HG03521 (cell line): ENCODE data around the gene CTSC.
"Not testable (repeated sequence)": the region's sequence is repeated elsewhere in the genome, so short reads cannot be mapped to it uniquely, and the experiment has no call there.

Experiments used
- ATAC-seq: cut with Tn5 transposase; IDR thresholded peaks from one replicate; pipeline ENCODE4 v1.9.1; 2021; ENCODE audit warnings: mild to moderate bottlenecking, moderate library complexity; ENCODE audit not compliant: unreplicated experiment

The CTSC gene

DNA sequence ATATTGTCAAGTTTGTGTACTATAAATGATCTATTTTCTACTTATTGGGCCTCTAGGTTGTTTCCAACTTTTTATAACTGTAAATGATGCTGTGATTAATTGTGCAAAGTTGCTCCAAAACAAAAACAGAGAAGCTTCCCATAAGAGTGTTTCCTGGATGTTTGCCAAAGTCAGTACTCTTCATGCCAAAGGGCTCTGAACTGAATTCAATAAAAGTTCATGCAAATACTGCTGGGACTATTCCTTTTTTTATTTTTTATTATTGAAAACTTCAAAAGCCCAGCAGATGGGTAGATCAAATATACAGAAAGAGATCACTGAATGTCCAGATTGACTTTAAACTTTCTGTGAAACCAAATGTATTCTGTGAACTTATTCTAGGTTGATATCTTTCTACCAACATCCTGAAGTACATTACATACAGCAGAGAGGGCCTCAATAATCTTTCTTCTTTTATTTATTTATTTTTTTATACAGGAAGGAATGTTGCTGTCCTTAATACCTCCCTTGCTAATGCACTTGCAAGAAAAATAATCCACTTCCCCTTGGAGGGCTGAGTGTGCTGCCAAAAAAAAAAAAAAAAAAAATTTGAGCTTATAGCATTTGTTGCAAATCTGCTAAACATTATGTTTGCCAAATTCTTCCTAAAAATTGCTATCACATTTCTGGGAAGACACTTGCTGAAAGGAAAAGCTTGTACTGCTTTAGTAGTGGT lies 53.0 kb downstream of the CTSC start:
- ATAC-seq = no peak

DNA sequence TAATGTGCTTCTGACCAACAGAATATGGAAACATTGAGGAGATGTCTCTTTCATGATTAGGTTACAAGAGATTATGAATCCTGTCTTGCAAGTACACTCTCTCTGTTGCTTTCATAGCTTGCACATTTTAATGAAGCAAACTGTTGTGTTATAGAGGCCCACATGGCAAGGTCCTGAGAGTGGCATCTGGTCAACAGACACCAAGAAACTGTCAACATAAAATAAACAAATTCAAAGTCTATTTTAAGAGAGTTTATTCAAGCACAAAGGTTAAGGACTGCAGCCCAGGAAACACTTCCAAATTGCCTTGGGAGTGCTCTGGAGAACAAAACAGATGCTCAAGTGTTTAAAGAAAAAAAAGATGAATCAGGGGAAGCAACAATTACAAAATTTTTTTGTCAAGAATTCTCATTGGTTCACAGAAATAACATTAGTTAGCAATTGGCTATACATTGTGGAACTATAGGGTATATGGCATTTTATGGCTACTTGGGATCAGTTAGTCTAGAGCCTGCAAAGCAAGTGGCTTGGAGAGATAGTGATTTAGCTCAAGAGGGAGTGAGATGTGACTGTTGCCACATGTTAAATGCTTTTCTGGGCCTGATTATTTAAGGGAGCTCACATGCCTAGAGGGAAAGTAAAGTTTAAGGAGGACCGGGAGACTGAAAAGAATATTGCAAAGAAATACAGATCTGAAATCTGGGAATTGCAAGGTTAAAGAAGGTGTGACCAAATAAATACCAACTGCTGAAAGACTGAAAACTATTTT lies 54.6 kb downstream of the CTSC start:
- no peak for ATAC-seq

DNA sequence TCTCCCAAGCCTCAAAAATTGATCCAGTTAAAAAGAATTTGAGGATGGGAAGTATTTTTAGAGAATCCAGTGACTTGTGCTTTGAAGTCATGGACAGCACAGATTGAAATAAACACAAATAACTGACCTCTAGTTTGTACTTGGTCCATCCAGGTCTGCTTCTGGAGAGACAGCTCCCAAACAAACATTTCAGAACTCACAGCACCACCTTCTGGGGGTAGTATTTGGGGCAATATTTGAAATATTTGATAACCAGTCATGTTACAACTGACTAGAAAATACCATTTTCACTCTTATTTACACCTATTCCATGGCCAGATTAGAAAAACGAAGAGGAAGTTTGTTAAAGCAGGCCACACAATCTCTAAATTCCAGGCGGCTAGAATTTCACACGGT lies 56.2 kb downstream of the CTSC start:
- ATAC-seq = no peak

DNA sequence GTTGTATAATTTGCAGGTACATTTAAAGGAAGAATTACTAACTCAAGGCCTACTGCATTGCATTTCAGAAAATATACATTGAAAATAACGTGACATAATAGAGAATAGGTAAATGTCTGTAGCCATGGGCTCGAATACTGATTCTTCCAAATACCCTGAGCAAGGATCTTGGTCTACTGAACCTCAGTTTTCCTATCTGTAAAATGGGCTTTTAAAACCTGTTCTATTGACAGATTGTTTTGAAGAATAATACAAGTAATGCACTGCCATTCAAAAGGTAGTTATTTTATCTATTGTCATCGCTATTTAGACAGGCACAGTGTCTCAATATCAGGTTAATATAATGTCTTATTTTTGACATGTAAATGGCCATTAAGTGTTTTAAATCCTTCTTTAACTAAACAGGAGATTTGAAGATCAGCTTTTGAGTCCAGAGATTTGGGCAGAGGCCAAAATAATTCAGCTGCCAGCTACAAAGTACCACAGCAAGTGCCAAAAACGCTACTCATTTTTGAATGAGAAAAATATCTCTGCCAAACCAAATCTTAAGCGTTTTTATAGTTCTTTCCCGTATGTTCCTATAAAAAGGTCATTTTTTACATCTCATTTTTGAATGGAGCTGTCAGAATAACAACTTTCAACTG lies 56.7 kb downstream of the CTSC start:
- ATAC-seq = no peak

DNA sequence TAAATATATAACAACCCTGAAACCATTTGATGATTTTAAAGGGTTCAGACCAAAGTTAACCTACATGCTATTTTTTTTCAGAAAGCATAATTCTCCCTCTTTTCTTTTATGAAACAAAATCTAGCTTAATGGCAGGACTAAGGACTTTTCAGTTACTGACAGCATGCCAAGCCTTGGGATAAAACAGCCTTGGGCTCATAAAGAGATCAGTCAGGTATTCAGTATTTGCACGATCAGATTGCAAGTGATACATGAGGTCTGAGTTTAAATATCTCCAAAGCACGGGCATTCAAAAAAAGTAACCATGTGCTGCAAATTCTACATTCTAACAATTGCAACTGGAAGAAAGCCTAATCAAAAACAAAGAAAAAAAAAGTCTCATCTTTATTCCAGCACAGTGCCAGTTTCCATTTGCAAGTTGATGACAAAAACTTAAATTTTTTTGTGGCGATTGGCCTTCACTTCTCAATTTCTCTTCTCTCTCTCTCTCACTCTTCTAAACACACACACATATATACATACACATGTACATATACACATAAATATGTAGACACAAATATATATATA lies 60.1 kb downstream of the CTSC start:
- no peak for ATAC-seq

DNA sequence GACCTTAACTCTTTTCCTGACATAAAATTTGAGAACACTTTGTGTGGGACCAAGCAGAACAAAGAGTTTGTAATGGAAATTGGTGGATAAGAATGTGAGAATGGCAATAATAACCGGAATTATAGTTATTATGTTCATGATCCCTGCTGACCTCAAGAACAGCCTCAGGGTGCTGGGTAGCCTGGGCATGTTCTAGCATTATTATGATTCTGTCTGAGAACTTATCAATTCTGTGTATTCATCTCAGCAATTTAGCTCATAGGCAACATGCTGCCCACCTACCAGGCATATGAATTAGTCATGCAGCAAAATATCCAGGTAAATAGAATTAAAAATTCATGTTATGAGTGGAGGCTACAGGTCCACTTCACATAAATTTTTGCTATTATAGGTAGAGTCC lies 61.9 kb downstream of the CTSC start:
- ATAC-seq = no peak

DNA sequence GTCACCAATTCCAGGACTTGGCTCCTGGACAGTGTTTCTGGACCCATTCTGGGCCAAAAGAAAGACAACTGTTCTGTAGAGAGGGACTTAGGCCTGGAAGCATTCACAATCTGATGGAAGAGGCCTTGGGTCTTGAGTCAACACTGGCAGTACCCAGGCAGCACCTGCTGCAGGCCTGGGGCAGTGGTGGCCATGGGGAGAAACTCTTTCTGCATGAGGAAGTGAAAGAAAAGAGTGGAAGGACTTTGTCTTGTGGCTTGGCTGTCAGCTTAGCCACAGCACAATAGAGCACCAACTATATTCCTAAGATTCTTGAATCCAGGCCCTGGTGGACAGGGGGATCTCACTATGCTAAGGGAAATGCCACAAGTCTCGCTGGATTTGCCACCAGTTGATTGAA lies 70.6 kb downstream of the CTSC start:
- no peak for ATAC-seq

DNA sequence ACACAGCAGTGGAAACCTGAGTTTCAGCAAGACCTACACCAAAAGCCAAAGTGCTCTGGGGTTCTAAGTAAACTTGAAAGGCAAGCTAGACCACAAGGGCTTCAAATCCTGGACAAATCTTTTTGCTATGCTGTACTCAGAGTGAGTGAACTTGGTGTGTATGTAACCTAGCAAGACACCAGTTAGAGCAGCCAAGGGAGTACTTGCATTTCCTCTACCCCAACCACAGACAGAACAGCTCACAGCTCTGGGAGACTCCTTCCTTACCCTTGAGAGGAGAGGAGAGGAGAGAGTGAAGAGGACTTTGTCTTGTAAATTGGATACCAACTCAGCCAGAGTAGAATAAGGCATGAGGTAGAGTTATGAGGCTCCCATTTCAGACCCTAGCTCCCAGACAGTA lies 71.4 kb downstream of the CTSC start:
- ATAC-seq = no peak

DNA sequence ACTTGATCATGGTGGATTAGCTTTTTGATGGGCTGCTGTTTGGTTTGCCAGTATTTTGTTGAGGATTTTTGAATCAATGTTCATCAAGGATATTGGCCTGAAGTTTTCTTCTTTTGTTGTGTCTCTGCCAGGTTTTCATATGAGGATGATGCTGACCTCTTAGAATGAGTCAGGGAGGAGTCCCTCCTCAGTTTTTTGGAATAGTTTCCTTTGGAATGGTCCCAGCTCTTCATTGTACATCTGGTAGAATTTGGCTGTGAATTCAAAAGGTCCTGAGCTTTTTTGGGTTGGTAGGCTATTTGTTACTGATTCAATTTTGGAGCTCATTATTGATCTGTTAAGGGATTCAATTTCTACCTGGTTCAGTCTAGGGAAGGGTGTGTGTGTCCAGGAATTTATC lies 78.1 kb downstream of the CTSC start:
- ATAC-seq = no peak

DNA sequence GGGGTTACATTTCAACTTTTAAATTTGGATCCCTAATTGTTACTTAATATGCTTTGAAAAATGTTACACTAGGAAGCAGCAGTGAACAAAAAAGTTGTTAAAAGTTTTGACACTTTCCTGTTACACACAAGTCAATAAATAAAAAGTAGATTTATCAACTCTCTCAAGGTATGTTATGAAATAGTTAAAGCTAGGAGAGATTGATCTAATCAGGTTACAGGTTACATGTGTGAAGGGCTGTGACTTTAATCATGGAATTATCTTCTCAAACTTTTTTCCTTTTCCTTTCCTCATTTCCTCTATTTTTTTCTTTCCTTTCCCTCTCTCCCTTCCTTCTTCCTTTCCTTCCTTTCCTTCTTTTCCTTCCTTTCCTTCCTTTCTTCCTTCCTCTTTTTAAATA lies 85.3 kb downstream of the CTSC start:
- ATAC-seq = no peak

DNA sequence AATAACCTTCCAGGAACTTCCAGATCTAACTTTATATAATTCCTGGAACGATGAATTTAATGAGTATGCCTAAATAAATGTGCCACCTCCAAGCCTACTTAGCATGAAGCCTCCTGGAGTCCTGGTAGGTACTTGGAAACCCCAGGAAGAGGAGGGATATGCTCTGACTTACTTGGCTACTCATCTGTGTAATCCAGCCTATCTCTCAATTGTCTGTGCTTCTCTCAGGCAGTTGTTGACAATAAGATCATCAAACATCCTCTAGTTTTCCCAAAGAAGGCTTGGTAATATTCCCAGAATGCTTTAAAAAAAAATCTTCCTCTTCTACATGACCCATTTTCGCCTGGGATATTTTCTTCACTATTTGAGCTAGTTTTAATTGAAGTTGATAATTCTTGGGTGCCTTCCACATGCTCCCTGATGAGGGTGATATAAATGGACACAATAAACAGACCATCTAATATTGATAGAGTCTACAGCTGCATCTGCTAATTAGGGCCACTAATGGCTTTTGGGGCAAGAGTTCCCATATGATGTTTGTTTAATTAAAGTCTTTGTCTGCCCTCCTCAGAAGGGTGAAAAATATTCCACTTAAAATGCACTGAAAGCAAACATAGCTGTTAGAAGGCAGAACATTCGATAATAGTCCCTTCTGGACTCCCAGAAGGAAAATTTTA lies 86.8 kb downstream of the CTSC start:
- ATAC-seq = no peak

DNA sequence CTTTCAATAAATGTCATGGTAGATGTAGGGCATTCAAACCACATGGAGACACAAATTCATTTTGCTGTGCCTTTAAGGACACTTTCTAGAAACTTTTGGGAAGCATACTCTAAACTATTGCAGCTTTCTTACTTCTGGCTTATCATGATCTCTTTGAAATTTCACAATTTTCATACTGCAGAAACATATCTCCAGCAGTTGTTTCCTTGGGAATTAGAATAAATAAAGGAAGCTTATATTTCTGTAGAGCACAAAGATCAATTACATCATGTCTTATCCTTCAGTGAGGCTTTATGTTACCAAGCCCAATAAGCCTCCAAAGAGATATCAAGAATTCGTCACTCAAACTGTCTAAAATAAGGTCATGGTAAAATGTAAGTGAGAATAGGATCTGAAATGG lies 87.8 kb downstream of the CTSC start:
- ATAC-seq = no peak

DNA sequence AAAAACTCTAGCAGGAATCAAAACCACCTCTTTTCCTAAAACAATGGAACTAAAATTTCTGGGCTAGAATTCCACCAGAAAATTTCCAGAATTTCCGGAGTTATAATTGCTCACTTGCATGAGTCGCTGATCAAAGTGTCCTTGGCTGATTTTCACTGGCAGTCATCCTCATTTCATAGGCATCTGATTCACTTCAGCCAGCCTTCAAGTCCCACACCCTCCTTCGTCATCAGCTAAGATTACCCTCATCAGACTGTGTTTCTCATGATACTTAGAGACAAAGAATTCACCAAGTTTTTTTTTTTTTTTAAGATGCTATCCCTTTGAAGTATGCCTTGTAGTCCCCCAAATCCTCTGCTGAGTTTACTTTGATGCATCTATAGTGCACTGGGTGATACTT lies 90.8 kb downstream of the CTSC start:
- ATAC-seq = no peak

DNA sequence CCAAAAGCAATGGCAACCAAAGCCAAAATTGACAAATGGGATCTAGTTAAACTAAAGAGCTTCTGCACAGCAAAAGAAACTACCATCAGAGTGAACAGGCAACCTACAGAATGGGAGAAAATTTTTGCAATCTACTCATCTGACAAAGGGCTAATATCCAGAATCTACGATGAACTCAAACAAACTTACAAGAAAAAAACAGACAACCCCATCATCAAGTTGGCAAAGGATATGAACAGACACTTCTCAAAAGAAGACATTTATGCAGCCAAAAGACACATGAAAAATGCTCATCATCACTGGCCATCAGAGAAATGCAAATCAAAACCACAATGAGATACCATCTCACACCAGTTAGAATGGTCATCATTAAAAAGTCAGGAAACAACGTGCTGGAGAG lies 92.0 kb downstream of the CTSC start:
- ATAC-seq = not testable (repeated sequence)
